ENCODE measurements around the gene NIM1K. TPM values are rescaled to one million over a fixed set of nuclear protein-coding genes. Genes with fewer than 3 reads are reported as not detected.

Gene NIM1K
- total RNA-seq, 1 donor from 2014 or later: 6.0 TPM

DNA sequence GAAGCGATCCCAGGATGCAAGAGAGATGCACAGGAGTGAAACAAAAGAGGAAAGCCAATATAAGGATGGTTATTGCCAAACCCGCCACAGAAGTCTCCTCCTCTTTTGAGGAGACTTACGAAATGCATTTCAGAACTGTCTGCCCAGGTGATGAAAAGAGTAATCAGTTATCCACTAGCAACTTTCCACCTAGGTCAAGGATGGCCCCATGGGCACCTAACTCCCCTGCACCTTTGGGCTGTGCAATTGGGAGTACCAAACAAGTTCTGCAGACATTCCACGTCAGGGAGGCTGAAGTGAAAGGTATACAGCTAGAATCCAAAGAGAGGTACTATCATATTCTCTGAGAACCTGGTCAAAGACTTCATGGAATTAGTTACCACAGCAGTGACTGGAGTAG, 95.5 kb downstream of the NIM1K start:
- TF ChIP-seq, protein P1, sequence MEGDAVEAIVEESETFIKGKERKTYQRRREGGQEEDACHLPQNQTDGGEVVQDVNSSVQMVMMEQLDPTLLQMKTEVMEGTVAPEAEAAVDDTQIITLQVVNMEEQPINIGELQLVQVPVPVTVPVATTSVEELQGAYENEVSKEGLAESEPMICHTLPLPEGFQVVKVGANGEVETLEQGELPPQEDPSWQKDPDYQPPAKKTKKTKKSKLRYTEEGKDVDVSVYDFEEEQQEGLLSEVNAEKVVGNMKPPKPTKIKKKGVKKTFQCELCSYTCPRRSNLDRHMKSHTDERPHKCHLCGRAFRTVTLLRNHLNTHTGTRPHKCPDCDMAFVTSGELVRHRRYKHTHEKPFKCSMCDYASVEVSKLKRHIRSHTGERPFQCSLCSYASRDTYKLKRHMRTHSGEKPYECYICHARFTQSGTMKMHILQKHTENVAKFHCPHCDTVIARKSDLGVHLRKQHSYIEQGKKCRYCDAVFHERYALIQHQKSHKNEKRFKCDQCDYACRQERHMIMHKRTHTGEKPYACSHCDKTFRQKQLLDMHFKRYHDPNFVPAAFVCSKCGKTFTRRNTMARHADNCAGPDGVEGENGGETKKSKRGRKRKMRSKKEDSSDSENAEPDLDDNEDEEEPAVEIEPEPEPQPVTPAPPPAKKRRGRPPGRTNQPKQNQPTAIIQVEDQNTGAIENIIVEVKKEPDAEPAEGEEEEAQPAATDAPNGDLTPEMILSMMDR (IDR thresholded peaks at IDR 0.05): no peak
- no peak overlapping the region for H3K27ac ChIP-seq

DNA sequence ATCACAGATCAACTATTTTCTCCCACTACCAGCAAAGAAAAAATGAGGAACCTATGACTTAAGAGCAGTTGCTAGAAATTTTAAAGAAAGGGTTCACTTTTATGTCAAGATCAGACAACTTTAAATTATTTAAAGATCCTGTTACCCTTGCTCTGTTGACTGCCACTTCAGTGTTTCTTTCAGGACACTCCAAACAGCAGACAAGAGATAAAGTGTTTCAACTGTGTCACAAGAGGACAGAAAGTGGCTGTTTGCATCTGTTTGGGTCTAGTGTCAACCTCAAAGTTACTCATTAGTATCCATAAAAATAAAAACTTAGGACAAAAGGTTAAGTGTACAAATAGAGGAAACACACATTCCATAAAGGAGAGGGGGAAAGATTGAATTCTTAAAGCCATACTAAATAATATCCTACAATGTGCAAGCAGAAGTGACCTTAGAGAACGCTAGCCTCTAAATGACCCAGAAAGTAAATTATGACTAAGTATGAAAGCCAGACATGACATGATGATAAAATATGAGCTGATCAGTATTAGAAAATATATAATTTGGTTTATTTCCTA, 96.3 kb downstream of the NIM1K start:
- TF ChIP-seq, protein P1 (IDR thresholded peaks at IDR 0.05): no peak
- H3K9me3 ChIP-seq: no peaks in the 10 kb centered on the region
- H3K4me1 ChIP-seq: no peaks in the 10 kb centered on the region
- ATAC-seq: no peak
- peaks cover 61% of the 10 kb centered on the region for H3K36me3 ChIP-seq
- H3K27me3 ChIP-seq: no peaks in the 10 kb centered on the region
- no peak for DNase-seq
- no peak overlapping the region for H3K4me3 ChIP-seq
- intact Hi-C loops (cut with DNase I): no loop called here
- no peak overlapping the region for H3K27ac ChIP-seq

More for the DNA sequence above, 95.5 kb downstream of the NIM1K start:
- Histone ChIP-seq H3K9me3 (no peaks in the 10 kb centered on the region), H3K36me3 (peaks cover 52% of the 10 kb centered on the region), H3K4me1 (no peaks in the 10 kb centered on the region), H3K4me3 (no peak overlapping the region), H3K27me3 (no peaks in the 10 kb centered on the region)
- DNase-seq (no peak), ATAC-seq (no peak)
- intact Hi-C loops (cut with DNase I): no loop called here

DNA sequence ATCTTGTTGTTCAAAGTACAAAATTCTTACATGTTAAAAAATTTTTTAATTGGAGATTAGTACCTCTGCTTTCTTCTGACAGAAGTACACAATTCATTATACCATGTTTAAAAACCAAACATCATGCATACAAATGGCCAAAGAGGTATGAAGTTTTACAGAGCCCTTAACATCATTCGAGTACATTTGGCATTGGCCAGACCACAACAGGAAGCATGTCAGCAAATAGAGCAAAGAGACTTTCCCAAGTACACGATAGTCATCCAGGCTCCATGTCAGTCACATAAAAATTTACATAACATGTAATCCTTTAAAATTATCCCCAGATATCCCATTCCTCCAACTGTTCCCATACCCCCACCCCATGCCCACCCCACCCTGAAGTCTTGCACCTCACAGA, 98.7 kb downstream of the NIM1K start:
- DNase-seq: no peak
- intact Hi-C loops (cut with DNase I): no loop called here
- ATAC-seq: no peak
- Histone ChIP-seq H3K36me3 (peaks cover 84% of the 10 kb centered on the region), H3K27me3 (no peaks in the 10 kb centered on the region), H3K4me1 (no peaks in the 10 kb centered on the region), H3K9me3 (no peaks in the 10 kb centered on the region), H3K27ac (no peak overlapping the region), H3K4me3 (no peak overlapping the region)
- TF ChIP-seq, protein P1 (IDR thresholded peaks at IDR 0.05): no peak

DNA sequence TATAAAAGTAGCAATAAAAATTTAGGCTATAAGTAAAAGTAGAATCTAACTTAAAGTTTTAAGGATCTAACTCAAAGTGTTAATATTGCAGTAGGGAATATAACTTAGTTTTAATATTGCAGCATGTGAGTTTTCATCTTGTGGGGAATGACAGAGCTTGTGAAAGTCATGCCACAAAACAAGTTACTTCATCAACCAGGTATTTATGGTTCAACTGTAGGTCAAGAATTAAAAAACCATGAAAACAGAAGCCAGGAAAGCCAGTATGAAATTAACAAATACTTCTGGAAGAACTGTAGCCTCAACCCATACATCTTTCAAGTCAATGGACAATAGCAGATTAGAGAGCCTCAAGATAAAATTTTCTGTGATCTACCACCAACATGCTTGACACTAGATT, 102.2 kb downstream of the NIM1K start:
- no peak for DNase-seq
- no peak overlapping the region for H3K4me3 ChIP-seq
- intact Hi-C loops (cut with DNase I): no loop called here
- H3K36me3 ChIP-seq: peaks cover 100% of the 10 kb centered on the region
- no peaks in the 10 kb centered on the region for H3K4me1 ChIP-seq
- no peak for ATAC-seq
- H3K9me3 ChIP-seq: no peaks in the 10 kb centered on the region
- TF ChIP-seq, protein P1 (IDR thresholded peaks at IDR 0.05): no peak
- no peak overlapping the region for H3K27ac ChIP-seq
- no peaks in the 10 kb centered on the region for H3K27me3 ChIP-seq

DNA sequence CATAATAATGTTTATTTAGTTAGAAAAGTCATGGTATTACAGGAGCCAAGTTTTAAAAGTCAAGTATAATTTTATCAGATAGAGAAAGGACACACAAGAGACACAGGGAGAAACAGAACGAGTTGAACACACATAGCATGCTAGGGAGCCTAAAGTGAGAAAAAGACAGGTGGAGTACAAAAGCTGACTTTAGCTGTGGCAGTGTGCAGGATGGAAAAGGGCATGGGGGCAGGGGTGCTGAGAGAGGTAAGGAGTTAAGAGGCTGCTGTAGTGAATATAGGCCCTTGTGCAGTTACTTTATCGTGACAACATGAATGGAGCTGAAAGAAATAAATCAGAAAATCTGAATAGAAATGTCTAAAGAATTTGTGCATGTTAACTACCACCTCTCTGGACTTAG, 103.2 kb downstream of the NIM1K start:
- TF ChIP-seq, protein P1 (IDR thresholded peaks at IDR 0.05): no peak
- intact Hi-C loops (cut with DNase I): no loop called here
- Histone ChIP-seq H3K9me3 (no peaks in the 10 kb centered on the region), H3K27me3 (no peaks in the 10 kb centered on the region), H3K27ac (no peak overlapping the region), H3K36me3 (peaks cover 98% of the 10 kb centered on the region), H3K4me3 (no peak overlapping the region), H3K4me1 (no peaks in the 10 kb centered on the region)
- DNase-seq: no peak
- ATAC-seq: no peak

DNA sequence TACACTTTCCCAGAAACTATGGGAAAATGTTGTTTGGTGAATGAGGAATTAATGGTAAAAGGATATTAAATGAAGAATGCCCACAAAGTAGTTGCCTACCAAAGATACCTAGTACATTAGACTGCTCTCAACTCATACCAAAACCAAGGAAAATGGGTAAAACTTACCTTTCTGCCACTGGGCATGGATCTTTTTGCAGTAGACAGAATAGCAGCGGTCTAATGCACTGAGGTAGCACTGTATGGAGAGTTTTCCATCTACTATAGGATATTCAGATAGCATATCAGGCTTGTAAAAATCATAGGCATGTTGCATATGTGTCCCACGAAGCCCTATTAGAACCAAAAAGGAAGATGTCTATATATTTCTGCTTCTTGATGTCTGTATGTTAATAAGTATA, 104.8 kb downstream of the NIM1K start:
- intact Hi-C loops (cut with DNase I): no loop called here
- peaks cover 83% of the 10 kb centered on the region for H3K36me3 ChIP-seq
- DNase-seq (no peak), ATAC-seq (no peak)
- H3K4me1 ChIP-seq: no peaks in the 10 kb centered on the region
- H3K4me3 ChIP-seq: no peak overlapping the region
- no peaks in the 10 kb centered on the region for H3K27me3 ChIP-seq
- TF ChIP-seq, protein P1 (IDR thresholded peaks at IDR 0.05): no peak
- H3K9me3 ChIP-seq: no peaks in the 10 kb centered on the region
- H3K27ac ChIP-seq: no peak overlapping the region
